Upper lobe of right lung (tissue), 1 donor: ENCODE results near the gene SLC6A3. TPM values are rescaled to one million over a fixed set of nuclear protein-coding genes. Genes with fewer than 3 reads are reported as not detected.
A peak's percentile ranks its signal among the peaks of the same experiment; 100 is the strongest.

Experiments
- ATAC-seq: fragments of 200-7000 bp; cut with Tn5 transposase; one replicate; pipeline ENCODE4 v1.9.1; 2020; ENCODE audit warnings: mild to moderate bottlenecking, moderate library complexity
- DNase-seq: peaks from one replicate; pipeline ENCODE4 v3.0.0-alpha.2; 2020
- H3K27ac ChIP-seq: fragments of 200-600 bp; one replicate; pipeline ENCODE4 v1.8.0; 2022
- H3K27me3 ChIP-seq: fragments of 200-600 bp; one replicate; pipeline ENCODE4 v1.8.0; 2022; ENCODE audit warnings: mild to moderate bottlenecking
- H3K36me3 ChIP-seq: fragments of 200-600 bp; one replicate; pipeline ENCODE4 v1.8.0; 2022
- H3K4me1 ChIP-seq: fragments of 200-600 bp; one replicate; pipeline ENCODE4 v1.8.0; 2022
- H3K4me3 ChIP-seq: fragments of 200-600 bp; one replicate; pipeline ENCODE4 v1.8.0; 2022; ENCODE audit warnings: mild to moderate bottlenecking
- H3K9me3 ChIP-seq: fragments of 200-600 bp; one replicate; pipeline ENCODE4 v1.8.0; 2022
- intact Hi-C: fragments of 100-400 bp; cut with DNase I; formaldehyde crosslinking; loops from one replicate; pipeline ENCODE4 v1.11.0; 2022
- total RNA-seq: library from RNA; stranded (reverse); fragmentation: NEBNext Ultra II Directional; extraction: Animal tissue kit (Norgen Biotek cat#: 25700); gene quantifications from one replicate; pipeline ENCODE4 v1.2.1, GENCODE V29; 2021
- TF ChIP-seq, protein P1 (sequence below): fragments of 200-600 bp; IDR thresholded peaks from one replicate; pipeline ENCODE4 v1.8.0; 2022; ENCODE audit warnings: antibody characterized with exemption
- donor health status: DM: no; HTN: yes; CAD: no; lungs with severe emphysema.

Gene SLC6A3
- total RNA-seq, 1 donor from 2014 or later = 0.52 TPM

GRCh38 chr5:1465117-1465516 lies 19.9 kb upstream of the SLC6A3 start:
- ATAC-seq (no peak), DNase-seq (no peak)
- peaks cover 75% of the 10 kb centered on the region for H3K36me3 ChIP-seq

DNA sequence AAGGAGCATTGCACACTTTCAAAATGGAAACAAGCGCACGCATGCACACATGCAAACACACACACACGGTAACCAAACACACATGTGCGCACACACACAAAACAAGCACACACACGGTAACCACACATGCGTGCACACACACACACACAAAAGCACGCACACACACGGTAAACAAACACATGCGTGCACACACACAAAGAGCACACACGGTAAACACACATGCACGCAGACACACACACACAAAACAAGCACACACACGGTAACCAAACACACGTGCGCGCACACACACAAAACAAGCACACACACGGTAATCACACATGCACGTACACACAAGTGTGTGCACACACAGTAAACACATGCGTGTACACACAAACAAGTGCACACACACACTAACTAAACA lies 19.3 kb upstream of the SLC6A3 start:
- no peaks in the 10 kb centered on the region for H3K9me3 ChIP-seq
- no peaks in the 10 kb centered on the region for H3K4me1 ChIP-seq
- H3K27ac ChIP-seq = no peak overlapping the region
- H3K27me3 ChIP-seq = no peaks in the 10 kb centered on the region
- intact Hi-C loops = no loop called here
- TF ChIP-seq, protein P1, sequence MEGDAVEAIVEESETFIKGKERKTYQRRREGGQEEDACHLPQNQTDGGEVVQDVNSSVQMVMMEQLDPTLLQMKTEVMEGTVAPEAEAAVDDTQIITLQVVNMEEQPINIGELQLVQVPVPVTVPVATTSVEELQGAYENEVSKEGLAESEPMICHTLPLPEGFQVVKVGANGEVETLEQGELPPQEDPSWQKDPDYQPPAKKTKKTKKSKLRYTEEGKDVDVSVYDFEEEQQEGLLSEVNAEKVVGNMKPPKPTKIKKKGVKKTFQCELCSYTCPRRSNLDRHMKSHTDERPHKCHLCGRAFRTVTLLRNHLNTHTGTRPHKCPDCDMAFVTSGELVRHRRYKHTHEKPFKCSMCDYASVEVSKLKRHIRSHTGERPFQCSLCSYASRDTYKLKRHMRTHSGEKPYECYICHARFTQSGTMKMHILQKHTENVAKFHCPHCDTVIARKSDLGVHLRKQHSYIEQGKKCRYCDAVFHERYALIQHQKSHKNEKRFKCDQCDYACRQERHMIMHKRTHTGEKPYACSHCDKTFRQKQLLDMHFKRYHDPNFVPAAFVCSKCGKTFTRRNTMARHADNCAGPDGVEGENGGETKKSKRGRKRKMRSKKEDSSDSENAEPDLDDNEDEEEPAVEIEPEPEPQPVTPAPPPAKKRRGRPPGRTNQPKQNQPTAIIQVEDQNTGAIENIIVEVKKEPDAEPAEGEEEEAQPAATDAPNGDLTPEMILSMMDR = no peak
- peaks cover 70% of the 10 kb centered on the region for H3K36me3 ChIP-seq
- ATAC-seq = no peak
- DNase-seq = no peak
- H3K4me3 ChIP-seq = no peak overlapping the region

More at GRCh38 chr5:1465117-1465516, 19.9 kb upstream of the SLC6A3 start:
- Histone ChIP-seq H3K4me3 (no peak overlapping the region), H3K9me3 (no peaks in the 10 kb centered on the region), H3K4me1 (no peaks in the 10 kb centered on the region), H3K27ac (no peak overlapping the region), H3K27me3 (no peaks in the 10 kb centered on the region)
- TF ChIP-seq, protein P1 = no peak
- intact Hi-C loops = no loop called here

DNA sequence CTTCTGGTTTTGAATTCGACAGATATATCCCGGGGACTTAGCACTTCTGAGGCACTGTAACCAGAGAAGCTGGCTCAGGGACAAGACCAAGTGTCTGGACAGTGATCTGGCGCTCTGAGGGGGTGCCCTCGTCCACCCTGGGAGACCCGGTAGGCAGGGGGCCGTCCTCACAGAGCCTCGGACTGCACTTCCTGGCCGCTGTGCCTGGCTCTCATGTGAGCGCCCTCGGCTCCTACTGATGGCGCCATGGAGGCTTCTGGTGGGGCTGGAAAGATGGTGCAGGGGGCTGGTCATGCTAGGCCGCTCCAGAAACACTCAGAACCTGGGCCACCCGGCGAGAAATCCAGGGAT lies 18.8 kb upstream of the SLC6A3 start:
- H3K36me3 ChIP-seq = peaks cover 66% of the 10 kb centered on the region
- no peak overlapping the region for H3K4me3 ChIP-seq
- H3K27ac ChIP-seq = no peak overlapping the region
- no peaks in the 10 kb centered on the region for H3K4me1 ChIP-seq
- H3K9me3 ChIP-seq = no peaks in the 10 kb centered on the region
- TF ChIP-seq, protein P1 = no peak
- no peak for ATAC-seq
- intact Hi-C loops = no loop called here
- peak; percentile 54 for DNase-seq
- H3K27me3 ChIP-seq = no peaks in the 10 kb centered on the region

- H3K27ac ChIP-seq = no peak overlapping the region
- intact Hi-C loops = no loop called here
- no peaks in the 10 kb centered on the region for H3K4me1 ChIP-seq
- no peaks in the 10 kb centered on the region for H3K9me3 ChIP-seq
- no peak for DNase-seq
- no peak for ATAC-seq
- no peaks in the 10 kb centered on the region for H3K27me3 ChIP-seq
- TF ChIP-seq, protein P1 = no peak
- H3K4me3 ChIP-seq = no peak overlapping the region
- peaks cover 62% of the 10 kb centered on the region for H3K36me3 ChIP-seq
Measured at GRCh38 chr5:1463326-1464095, 18.3 kb upstream of the SLC6A3 start.

- no peak overlapping the region for H3K4me3 ChIP-seq
- H3K36me3 ChIP-seq = peaks cover 60% of the 10 kb centered on the region
- no peaks in the 10 kb centered on the region for H3K9me3 ChIP-seq
- H3K4me1 ChIP-seq = no peaks in the 10 kb centered on the region
- intact Hi-C loops = no loop called here
- ATAC-seq = no peak
- H3K27ac ChIP-seq = no peak overlapping the region
- no peaks in the 10 kb centered on the region for H3K27me3 ChIP-seq
- peak; percentile 61 for DNase-seq
- TF ChIP-seq, protein P1 = no peak
Measured at GRCh38 chr5:1462358-1462757, 17.1 kb upstream of the SLC6A3 start.
